Measurements from ENCODE around the gene LRRC70.

DNA sequence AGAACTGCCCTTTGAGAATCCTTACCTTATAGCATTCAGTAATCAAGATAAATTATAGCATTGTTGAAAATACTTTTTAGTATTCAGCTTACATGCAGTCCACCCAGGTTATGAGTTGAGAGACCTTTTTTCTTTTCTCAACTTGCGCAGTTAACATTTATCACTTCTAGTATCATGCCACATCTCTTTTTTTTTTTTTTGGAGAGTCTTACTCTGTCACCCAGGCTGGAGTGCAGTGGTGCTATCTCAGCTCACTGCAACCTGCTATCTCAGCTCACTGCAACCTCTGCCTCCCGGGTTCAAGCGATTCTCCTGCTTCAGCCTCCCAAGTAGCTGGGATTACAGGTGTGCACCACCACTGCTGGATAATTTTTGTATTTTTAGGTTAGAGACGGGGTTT, 29.0 kb downstream of the LRRC70 start:
- TF ChIP-seq, protein P1, sequence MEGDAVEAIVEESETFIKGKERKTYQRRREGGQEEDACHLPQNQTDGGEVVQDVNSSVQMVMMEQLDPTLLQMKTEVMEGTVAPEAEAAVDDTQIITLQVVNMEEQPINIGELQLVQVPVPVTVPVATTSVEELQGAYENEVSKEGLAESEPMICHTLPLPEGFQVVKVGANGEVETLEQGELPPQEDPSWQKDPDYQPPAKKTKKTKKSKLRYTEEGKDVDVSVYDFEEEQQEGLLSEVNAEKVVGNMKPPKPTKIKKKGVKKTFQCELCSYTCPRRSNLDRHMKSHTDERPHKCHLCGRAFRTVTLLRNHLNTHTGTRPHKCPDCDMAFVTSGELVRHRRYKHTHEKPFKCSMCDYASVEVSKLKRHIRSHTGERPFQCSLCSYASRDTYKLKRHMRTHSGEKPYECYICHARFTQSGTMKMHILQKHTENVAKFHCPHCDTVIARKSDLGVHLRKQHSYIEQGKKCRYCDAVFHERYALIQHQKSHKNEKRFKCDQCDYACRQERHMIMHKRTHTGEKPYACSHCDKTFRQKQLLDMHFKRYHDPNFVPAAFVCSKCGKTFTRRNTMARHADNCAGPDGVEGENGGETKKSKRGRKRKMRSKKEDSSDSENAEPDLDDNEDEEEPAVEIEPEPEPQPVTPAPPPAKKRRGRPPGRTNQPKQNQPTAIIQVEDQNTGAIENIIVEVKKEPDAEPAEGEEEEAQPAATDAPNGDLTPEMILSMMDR (IDR thresholded peaks at IDR 0.05) = no peak
- TF ChIP-seq POLR2A (IDR thresholded peaks at IDR 0.05) = no peak

Data from testis (tissue), 2 donors.